Nucleus accumbens (tissue), 56 donors: ENCODE results near the gene SEC23IP.

Source experiments
- DNase-seq, 56 donors: peaks; one replicate each; lab custom pipeline; 2025; lab: John Stamatoyannopoulos, UW

Gene SEC23IP

GRCh38 chr10:119932631-119933030 lies 40.1 kb downstream of the SEC23IP start:
- no peak for DNase-seq

- DNase-seq: peak in 2 of 56 donors; percentile 9
Observed at GRCh38 chr10:119933179-119933578, 40.6 kb downstream of the SEC23IP start.

- no peak for DNase-seq
Observed at GRCh38 chr10:119940487-119940886, 48.0 kb downstream of the SEC23IP start.

- DNase-seq: no peak
Observed at GRCh38 chr10:119942973-119943372, 50.4 kb downstream of the SEC23IP start.

- no peak for DNase-seq
Observed at GRCh38 chr10:119945805-119946204, 53.3 kb downstream of the SEC23IP start.

- DNase-seq: no peak
Observed at GRCh38 chr10:119947300-119947699, 54.8 kb downstream of the SEC23IP start.

- DNase-seq: no peak
Observed at GRCh38 chr10:119957451-119957850, 64.9 kb downstream of the SEC23IP start.

GRCh38 chr10:119962837-119963236 lies 70.3 kb downstream of the SEC23IP start:
- DNase-seq: no peak

GRCh38 chr10:119967066-119967465 lies 74.5 kb downstream of the SEC23IP start:
- DNase-seq: no peak

- DNase-seq: peak in 1 of 56 donors; percentile 1
Observed at GRCh38 chr10:119969609-119970008, 77.1 kb downstream of the SEC23IP start.

- no peak for DNase-seq
Observed at GRCh38 chr10:119970107-119970506, 77.6 kb downstream of the SEC23IP start.

GRCh38 chr10:119970963-119971362 lies 78.4 kb downstream of the SEC23IP start:
- no peak for DNase-seq

GRCh38 chr10:119973281-119973680 lies 80.8 kb downstream of the SEC23IP start:
- no peak for DNase-seq

GRCh38 chr10:119976421-119976820 lies 83.9 kb downstream of the SEC23IP start:
- DNase-seq: no peak

GRCh38 chr10:119980956-119981750 lies 88.6 kb downstream of the SEC23IP start:
- no peak for DNase-seq

GRCh38 chr10:119981826-119982225 lies 89.3 kb downstream of the SEC23IP start:
- peak in 4 of 56 donors; percentile 2 to 4 (median 3) for DNase-seq

GRCh38 chr10:119988333-119988732 lies 95.8 kb downstream of the SEC23IP start:
- DNase-seq: no peak

GRCh38 chr10:119989966-119990365 lies 97.4 kb downstream of the SEC23IP start:
- DNase-seq: no peak

GRCh38 chr10:119991066-119991465 lies 98.5 kb downstream of the SEC23IP start:
- DNase-seq: no peak

GRCh38 chr10:119991816-119992215 lies 99.3 kb downstream of the SEC23IP start:
- DNase-seq: no peak
